ENCODE data around the gene PRDM15.

DNA sequence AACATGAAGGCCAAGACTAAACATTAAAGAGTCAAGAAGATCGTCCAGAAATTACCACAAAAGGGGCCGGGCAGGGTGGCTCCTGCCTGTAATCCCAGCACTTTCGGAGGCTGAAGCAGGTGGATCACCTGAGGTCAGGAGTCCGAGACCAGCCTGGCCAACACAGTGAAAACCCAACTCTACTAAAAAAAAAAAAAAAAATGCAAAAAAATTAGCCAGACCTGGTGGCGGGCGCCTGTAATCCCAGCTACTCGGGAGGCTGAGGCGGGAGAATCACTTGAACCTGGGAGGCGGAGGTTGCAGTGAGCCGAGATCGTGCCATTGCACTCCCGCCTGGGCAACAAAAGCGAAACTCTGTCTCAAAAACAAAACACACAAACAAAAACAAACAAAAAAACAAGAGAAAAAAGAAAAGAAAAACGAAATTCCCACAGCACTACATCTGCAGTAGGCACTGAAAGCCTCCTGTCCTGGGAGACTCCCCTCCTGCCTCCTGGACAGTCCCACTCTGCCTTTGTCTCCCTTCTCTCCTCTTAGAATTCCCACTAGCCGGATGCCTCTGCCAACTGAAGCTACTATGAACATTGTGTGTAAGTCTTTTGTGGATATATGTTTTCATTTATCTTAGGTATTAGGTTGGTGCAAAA is 94.6 kb downstream of the PRDM15 start:
- TF ChIP-seq POLR2A (IDR thresholded peaks at IDR 0.05): no peak
- TF ChIP-seq, protein P1, sequence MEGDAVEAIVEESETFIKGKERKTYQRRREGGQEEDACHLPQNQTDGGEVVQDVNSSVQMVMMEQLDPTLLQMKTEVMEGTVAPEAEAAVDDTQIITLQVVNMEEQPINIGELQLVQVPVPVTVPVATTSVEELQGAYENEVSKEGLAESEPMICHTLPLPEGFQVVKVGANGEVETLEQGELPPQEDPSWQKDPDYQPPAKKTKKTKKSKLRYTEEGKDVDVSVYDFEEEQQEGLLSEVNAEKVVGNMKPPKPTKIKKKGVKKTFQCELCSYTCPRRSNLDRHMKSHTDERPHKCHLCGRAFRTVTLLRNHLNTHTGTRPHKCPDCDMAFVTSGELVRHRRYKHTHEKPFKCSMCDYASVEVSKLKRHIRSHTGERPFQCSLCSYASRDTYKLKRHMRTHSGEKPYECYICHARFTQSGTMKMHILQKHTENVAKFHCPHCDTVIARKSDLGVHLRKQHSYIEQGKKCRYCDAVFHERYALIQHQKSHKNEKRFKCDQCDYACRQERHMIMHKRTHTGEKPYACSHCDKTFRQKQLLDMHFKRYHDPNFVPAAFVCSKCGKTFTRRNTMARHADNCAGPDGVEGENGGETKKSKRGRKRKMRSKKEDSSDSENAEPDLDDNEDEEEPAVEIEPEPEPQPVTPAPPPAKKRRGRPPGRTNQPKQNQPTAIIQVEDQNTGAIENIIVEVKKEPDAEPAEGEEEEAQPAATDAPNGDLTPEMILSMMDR (IDR thresholded peaks at IDR 0.05): no peak

Data from esophagus squamous epithelium (tissue), 4 donors.